T-helper 2 cell treated with Interferon-gamma antibody and Interleukin-4, amounts not matched to agents 5 μg/mL and 100 μg/mL, for 36 hours (primary cell): Measurements from ENCODE around the gene NKIRAS2.
"Not testable (repeated sequence)": the region's sequence is repeated elsewhere in the genome, so short reads cannot be mapped to it uniquely, and the experiment has no call there.

Source experiments
- DNase-seq: peaks from one replicate; pipeline ENCODE4 v3.0.0; 2021; ENCODE audit warnings: low spot score
- H3K27ac Mint-ChIP-seq: one replicate; pipeline ENCODE4 v1.8.0; 2021; ENCODE audit warnings: mild to moderate bottlenecking, mixed read lengths
- H3K27me3 Mint-ChIP-seq: one replicate; pipeline ENCODE4 v1.8.0; 2021; ENCODE audit warnings: low read depth, mixed read lengths
- H3K36me3 Mint-ChIP-seq: one replicate; pipeline ENCODE4 v1.8.0; 2021; ENCODE audit warnings: low read depth, mixed read lengths
- H3K4me1 Mint-ChIP-seq: one replicate; pipeline ENCODE4 v1.8.0; 2021; ENCODE audit warnings: low read depth, mixed read lengths
- H3K4me3 Mint-ChIP-seq: one replicate; pipeline ENCODE4 v1.8.0; 2022; ENCODE audit warnings: mild to moderate bottlenecking, moderate library complexity, mixed read lengths
- H3K9me3 Mint-ChIP-seq: one replicate; pipeline ENCODE4 v1.8.0; 2021; ENCODE audit warnings: mixed read lengths

The NKIRAS2 gene

GRCh38 chr17:42010266-42010680, 9.6 kb upstream of the NKIRAS2 start:
- Mint-ChIP-seq H3K36me3 (peaks cover 17% of the 10 kb centered on the region), H3K4me1 (peaks cover 31% of the 10 kb centered on the region)
- H3K9me3 Mint-ChIP-seq, H3K4me3 Mint-ChIP-seq, H3K27me3 Mint-ChIP-seq, H3K27ac Mint-ChIP-seq, DNase-seq: not testable (repeated sequence)

- Mint-ChIP-seq H3K9me3 (no peaks in the 10 kb centered on the region), H3K27me3 (no peaks in the 10 kb centered on the region), H3K4me1 (peaks cover 35% of the 10 kb centered on the region), H3K4me3 (no peak overlapping the region), H3K27ac (peak overlapping the region; percentile 26), H3K36me3 (peaks cover 17% of the 10 kb centered on the region)
- DNase-seq: no peak
Measured at GRCh38 chr17:42010898-42011516, 8.9 kb upstream of the NKIRAS2 start.

- not testable (repeated sequence) for DNase-seq, H3K27me3 Mint-ChIP-seq, H3K9me3 Mint-ChIP-seq, H3K27ac Mint-ChIP-seq, H3K4me3 Mint-ChIP-seq
- H3K4me1 Mint-ChIP-seq: peaks cover 36% of the 10 kb centered on the region
- H3K36me3 Mint-ChIP-seq: peaks cover 23% of the 10 kb centered on the region
Measured at GRCh38 chr17:42012363-42012762, 7.5 kb upstream of the NKIRAS2 start.

GRCh38 chr17:42013740-42014139, 6.2 kb upstream of the NKIRAS2 start:
- H3K9me3 Mint-ChIP-seq, H3K27me3 Mint-ChIP-seq, H3K4me3 Mint-ChIP-seq, DNase-seq, H3K27ac Mint-ChIP-seq: not testable (repeated sequence)
- peaks cover 23% of the 10 kb centered on the region for H3K36me3 Mint-ChIP-seq
- peaks cover 46% of the 10 kb centered on the region for H3K4me1 Mint-ChIP-seq

GRCh38 chr17:42016411-42016831, 3.5 kb upstream of the NKIRAS2 start:
- peak overlapping the region; percentile 99 for H3K27ac Mint-ChIP-seq
- H3K27me3 Mint-ChIP-seq: no peaks in the 10 kb centered on the region
- H3K36me3 Mint-ChIP-seq: peaks cover 18% of the 10 kb centered on the region
- peaks cover 40% of the 10 kb centered on the region for H3K4me1 Mint-ChIP-seq
- no peak for DNase-seq
- H3K4me3 Mint-ChIP-seq: peak overlapping the region; percentile 96
- H3K9me3 Mint-ChIP-seq: peaks cover 4% of the 10 kb centered on the region

GRCh38 chr17:42016941-42017865, 2.7 kb upstream of the NKIRAS2 start, which contains the start of gene DNAJC7:
Gene DNAJC7 (minus strand): TSS chr17:42017439. CDS start chr17:42017416, 23 bp downstream.
- peak; percentile 92 for DNase-seq
- H3K36me3 Mint-ChIP-seq: peaks cover 15% of the 10 kb centered on the region
- H3K9me3 Mint-ChIP-seq: peaks cover 4% of the 10 kb centered on the region
- peak within 1 kb of the TSS; percentile 99 for H3K27ac Mint-ChIP-seq
- H3K4me1 Mint-ChIP-seq: peaks cover 38% of the 10 kb centered on the region
- peak within 1 kb of the TSS; percentile 96 for H3K4me3 Mint-ChIP-seq
- no peaks in the 10 kb centered on the region for H3K27me3 Mint-ChIP-seq

- DNase-seq: no peak
- Mint-ChIP-seq H3K9me3 (peaks cover 4% of the 10 kb centered on the region), H3K27ac (peak overlapping the region; percentile 99), H3K4me3 (peak overlapping the region; percentile 96), H3K36me3 (peaks cover 18% of the 10 kb centered on the region), H3K4me1 (peaks cover 38% of the 10 kb centered on the region), H3K27me3 (no peaks in the 10 kb centered on the region)
Measured at GRCh38 chr17:42017866-42018200, 2.1 kb upstream of the NKIRAS2 start.

GRCh38 chr17:42018339-42018738, 1.6 kb upstream of the NKIRAS2 start:
- Mint-ChIP-seq H3K36me3 (peaks cover 16% of the 10 kb centered on the region), H3K27ac (peak overlapping the region; percentile 99), H3K9me3 (peaks cover 4% of the 10 kb centered on the region), H3K4me3 (peak overlapping the region; percentile 96), H3K27me3 (no peaks in the 10 kb centered on the region), H3K4me1 (peaks cover 35% of the 10 kb centered on the region)
- DNase-seq: no peak

- Mint-ChIP-seq H3K27ac (no peak overlapping the region), H3K9me3 (peaks cover 4% of the 10 kb centered on the region), H3K4me3 (peak overlapping the region; percentile 96), H3K27me3 (no peaks in the 10 kb centered on the region), H3K4me1 (peaks cover 32% of the 10 kb centered on the region), H3K36me3 (peaks cover 15% of the 10 kb centered on the region)
- no peak for DNase-seq
Measured at GRCh38 chr17:42018988-42019387, 902 bp upstream of the NKIRAS2 start.

GRCh38 chr17:42020845-42021244, 955 bp downstream of the NKIRAS2 start:
- not testable (repeated sequence) for DNase-seq, H3K9me3 Mint-ChIP-seq, H3K27me3 Mint-ChIP-seq
- peak overlapping the region; percentile 96 for H3K4me3 Mint-ChIP-seq
- H3K27ac Mint-ChIP-seq: peak overlapping the region; percentile 34
- H3K36me3 Mint-ChIP-seq: peaks cover 18% of the 10 kb centered on the region
- H3K4me1 Mint-ChIP-seq: peaks cover 29% of the 10 kb centered on the region

- Mint-ChIP-seq H3K36me3 (peaks cover 10% of the 10 kb centered on the region), H3K27ac (no peak overlapping the region), H3K9me3 (peaks cover 4% of the 10 kb centered on the region), H3K4me3 (no peak overlapping the region), H3K4me1 (peaks cover 17% of the 10 kb centered on the region), H3K27me3 (no peaks in the 10 kb centered on the region)
- DNase-seq: no peak
Measured at GRCh38 chr17:42023524-42024349, 3.8 kb downstream of the NKIRAS2 start.

- no peak overlapping the region for H3K4me3 Mint-ChIP-seq
- H3K9me3 Mint-ChIP-seq: no peaks in the 10 kb centered on the region
- no peak for DNase-seq
- no peaks in the 10 kb centered on the region for H3K27me3 Mint-ChIP-seq
- H3K36me3 Mint-ChIP-seq: peaks cover 9% of the 10 kb centered on the region
- H3K4me1 Mint-ChIP-seq: peaks cover 11% of the 10 kb centered on the region
- H3K27ac Mint-ChIP-seq: peak overlapping the region; percentile 33
Measured at GRCh38 chr17:42025191-42025579, 5.3 kb downstream of the NKIRAS2 start.

GRCh38 chr17:42025936-42026335, 6.0 kb downstream of the NKIRAS2 start:
- DNase-seq: no peak
- Mint-ChIP-seq H3K36me3 (peaks cover 9% of the 10 kb centered on the region), H3K9me3 (no peaks in the 10 kb centered on the region), H3K27ac (peak overlapping the region; percentile 50), H3K4me3 (no peak overlapping the region), H3K27me3 (no peaks in the 10 kb centered on the region), H3K4me1 (peaks cover 11% of the 10 kb centered on the region)
